HG03045 (cell line): Measurements from ENCODE around the gene FOSL1.
A peak's percentile ranks its signal among the peaks of the same experiment; 100 is the strongest.

Experiments
- ATAC-seq: cut with Tn5 transposase; IDR thresholded peaks from one replicate; pipeline ENCODE4 v1.9.1; 2021; ENCODE audit warnings: mild to moderate bottlenecking, moderate library complexity; ENCODE audit not compliant: unreplicated experiment

Gene FOSL1

GRCh38 chr11:65900125-65900898 is at the start of gene FOSL1:
TSS of gene FOSL1 (minus strand) at chr11:65900388. CDS start at chr11:65900339, 49 bp downstream.
- ATAC-seq: peak; percentile 80

DNA sequence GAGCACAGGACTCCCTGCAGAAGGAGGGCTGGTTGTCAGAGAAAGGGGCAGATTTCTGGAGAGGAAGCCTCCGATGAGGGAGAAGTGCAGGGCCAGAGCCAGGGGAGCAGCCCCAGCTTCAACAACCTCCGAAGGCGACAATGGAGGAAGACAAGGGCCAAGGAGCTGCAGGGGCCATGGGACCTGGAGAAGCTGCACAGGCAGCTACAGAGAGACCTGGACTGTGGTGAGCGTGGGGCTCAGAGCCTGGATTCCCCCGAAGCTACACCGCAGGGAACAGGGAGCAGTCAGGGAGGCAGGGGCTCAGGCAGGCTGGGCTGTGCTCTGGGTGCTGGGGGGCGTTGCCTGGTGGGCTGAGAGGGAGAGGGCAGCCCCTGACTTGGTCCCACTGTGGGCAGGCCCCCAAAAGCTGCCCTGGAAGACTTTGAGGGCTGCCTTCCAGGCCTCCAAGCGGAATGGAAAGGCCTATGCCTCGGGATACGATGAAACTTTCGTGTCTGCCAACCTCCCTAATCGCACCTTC is 47.5 kb upstream of the FOSL1 start:
- ATAC-seq: no peak

- no peak for ATAC-seq
Measured at GRCh38 chr11:65947133-65947532, 46.9 kb upstream of the FOSL1 start.

- no peak for ATAC-seq
Measured at GRCh38 chr11:65946655-65947054, 46.5 kb upstream of the FOSL1 start.

DNA sequence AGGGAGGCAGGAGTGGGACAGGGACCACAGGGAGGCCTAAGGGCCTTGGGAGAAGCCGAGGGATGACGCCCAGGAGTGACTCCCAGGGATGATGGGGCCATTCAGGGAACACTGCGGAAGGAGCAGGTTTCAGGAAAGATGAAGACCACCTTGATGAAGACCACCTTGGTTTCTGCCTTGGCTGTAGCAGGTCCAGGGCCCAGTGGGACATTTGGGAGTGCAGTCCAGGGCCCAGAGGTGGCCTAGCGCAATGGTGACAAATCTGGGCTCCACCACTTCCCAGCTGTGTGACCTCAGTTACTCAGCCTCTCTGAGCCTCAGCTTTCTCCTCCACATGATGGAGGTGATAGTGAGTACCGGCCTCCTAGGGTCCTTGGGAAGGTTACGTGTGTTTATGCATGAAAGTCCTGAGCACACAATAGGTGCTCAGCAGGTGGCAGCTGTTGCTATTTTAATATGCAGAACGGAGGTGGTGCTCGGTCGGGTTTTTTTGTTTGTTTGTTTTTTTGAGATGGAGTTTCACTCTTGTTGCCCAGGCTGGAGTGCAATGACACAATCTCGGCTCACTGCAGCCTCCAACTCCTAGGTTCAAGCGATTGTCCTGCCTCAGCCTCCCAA is 45.9 kb upstream of the FOSL1 start:
- ATAC-seq: no peak

DNA sequence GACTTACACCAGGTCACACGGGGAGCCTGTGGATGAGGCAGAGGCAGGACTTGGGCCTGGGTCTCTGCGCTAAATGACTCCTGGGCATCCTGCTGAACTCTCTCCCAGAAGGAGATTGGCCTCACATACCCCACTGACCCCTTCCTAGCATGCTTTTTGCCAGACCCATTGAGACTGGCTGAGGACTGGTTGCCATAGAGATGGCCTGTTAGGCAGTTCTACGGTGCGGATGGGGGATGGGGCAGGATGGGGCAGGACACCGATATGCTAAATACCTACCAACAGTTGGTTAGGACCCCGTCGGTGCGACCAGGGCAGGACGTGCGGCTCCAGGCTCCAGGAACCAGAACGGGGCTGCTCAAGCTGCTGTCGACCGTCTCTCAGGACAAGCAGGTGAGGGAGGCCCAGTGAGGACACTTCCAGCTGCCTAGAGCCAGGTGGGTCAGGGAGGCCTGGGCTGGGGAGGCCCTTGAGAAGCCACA is 45.3 kb upstream of the FOSL1 start, which contains the start of gene TSGA10IP:
TSS of gene TSGA10IP (plus strand) at position 51 of the 482 bp plus-strand sequence. CDS start at position 247, 196 bp downstream.
- no peak for ATAC-seq

GRCh38 chr11:65944767-65945166 is 44.6 kb upstream of the FOSL1 start:
- ATAC-seq: no peak

DNA sequence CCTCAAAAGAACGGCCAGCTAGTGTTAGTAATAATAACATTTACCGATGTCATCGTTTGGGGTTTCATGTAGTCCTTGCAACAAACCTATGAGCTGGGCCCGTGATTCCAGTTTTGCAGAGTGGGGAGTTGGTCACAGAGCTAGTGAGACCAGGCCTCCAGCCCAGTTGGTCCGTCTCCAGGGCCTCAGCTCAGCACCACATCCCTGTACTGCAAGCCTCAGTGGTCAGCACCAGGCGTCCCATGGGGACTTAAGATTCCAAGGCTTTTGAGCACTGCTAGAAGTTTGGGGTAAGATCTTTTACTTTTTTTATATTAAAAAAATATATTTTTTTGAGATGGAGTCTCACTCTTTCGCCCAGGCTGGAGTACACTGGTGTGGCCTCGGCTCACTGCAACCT is 44.0 kb upstream of the FOSL1 start:
- no peak for ATAC-seq

- ATAC-seq: no peak
Measured at GRCh38 chr11:65942531-65942930, 42.3 kb upstream of the FOSL1 start.

DNA sequence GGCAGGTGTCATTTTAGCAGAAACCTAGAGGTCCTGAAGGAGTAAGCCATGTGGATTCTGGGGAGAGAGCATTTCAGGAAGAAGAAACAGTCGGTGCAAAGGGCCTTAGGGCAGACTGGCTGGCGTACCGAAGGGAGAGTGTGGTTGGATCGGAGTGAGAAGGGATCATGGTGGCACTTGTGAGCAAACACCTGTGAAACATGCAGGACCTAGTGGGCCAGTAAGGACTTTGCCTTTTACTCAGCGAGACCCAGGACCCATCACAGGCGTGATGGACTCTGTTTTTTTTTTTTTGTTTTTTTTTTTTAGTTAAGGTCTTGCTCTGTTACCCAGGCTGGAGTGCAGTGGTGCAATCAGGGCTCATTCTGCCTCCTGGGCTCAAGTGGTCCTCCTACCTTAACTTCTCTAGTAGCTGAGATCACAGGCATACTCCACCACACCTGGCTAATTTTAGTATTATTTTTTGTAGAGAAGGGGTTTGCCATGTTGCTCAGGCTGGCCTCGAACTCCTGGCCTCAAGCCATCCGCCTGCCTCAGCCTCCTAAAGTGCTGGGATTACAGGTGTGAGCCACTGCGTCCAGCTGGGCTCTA is 41.6 kb upstream of the FOSL1 start:
- ATAC-seq: no peak

GRCh38 chr11:65937766-65938165 is 37.6 kb upstream of the FOSL1 start:
- no peak for ATAC-seq

DNA sequence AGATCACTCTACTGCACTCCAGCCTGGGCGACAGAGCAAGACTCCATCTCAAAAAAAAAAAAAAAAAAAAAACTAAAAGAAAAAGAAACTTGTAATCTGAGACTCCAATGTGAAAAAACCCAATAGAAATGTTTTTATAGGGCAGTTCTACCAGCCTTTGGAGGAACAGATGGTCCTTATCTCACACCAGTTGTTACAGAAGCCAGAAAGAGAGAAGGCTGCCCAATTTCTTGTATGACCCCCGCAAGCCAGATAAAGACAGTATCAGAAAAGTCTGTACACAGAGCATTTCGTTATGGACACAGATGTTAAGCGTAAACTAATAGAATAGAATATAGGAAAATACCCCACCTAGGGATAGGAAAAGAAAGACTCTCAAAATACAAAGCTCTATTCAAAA is 33.8 kb upstream of the FOSL1 start:
- ATAC-seq: no peak

DNA sequence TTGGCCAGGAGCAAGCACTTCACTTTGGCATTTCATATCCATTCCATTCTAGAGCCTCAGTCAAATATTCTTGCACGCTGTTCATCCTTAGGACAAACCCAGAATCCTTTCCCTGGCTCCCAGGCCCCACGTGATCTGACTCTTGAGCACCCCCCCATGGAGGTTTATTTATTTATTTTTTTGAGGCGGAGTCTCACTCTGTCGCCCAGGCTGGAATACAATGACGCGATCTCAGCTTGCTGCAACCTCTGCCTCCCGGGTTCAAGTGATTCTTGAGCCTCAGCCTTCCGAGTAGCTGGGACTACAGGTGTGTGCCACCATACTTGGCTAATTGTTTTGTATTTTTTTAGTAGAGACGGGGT is 32.4 kb upstream of the FOSL1 start:
- no peak for ATAC-seq

DNA sequence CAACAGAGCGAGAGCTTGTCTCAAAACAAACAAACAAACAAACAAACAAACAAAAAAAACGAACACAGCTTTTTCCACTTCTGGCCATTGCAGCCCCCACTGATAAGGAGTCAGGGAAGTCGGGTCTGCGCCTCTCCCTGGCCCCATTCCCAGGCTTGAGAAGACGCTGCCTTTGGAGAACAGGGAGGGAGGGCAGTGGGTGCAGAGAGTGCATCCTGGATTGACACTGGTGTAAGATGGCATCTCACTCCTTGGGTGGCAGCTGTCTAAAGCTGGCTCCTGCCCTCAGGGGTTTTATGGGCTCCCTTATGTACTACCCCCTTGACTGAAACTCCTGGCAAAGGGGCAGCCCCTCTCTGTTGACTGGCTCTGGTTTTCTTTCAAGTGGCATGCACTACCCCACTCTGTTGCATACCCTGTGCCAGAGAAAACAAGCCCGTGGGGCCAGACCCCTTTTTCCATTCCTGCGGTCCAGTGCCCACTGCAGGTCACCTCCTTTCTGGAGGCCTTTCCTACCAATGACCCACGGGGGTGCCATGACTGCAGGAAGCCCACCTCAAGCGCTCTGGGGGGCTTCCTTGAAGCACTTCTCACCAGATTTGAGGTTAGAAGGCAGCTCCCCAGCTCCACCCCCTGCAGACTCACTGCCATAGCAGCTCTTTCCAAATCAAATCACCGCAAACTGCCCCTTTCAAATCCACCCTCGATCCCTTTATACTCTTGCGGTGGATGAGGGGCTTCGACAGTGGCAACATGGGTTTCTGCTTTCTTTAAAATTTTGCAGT is 31.8 kb upstream of the FOSL1 start:
- ATAC-seq: no peak

DNA sequence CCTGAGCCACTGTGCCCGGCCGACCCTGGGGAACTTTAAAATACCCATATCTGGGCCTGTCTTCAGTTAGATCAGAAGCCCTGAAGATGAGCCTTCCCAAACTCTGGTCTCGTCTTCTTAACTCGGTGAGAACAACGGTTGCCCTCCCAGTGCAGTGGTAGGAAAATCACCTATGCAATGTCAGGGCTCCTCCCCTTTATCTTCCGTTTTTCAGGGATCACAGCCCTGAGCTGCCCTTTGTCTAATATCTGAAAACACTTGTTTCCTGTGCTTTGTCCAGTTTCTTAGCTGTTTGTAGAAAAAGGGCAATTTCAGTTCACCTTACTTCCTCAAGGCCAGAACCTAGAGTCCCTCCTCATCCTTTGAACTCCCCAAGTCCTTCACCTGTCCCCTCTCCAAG is 28.5 kb upstream of the FOSL1 start:
- no peak for ATAC-seq

- ATAC-seq: peak; percentile 65
Measured at GRCh38 chr11:65927904-65928397, 27.8 kb upstream of the FOSL1 start.

- ATAC-seq: no peak
Measured at GRCh38 chr11:65925397-65925796, 25.2 kb upstream of the FOSL1 start.

DNA sequence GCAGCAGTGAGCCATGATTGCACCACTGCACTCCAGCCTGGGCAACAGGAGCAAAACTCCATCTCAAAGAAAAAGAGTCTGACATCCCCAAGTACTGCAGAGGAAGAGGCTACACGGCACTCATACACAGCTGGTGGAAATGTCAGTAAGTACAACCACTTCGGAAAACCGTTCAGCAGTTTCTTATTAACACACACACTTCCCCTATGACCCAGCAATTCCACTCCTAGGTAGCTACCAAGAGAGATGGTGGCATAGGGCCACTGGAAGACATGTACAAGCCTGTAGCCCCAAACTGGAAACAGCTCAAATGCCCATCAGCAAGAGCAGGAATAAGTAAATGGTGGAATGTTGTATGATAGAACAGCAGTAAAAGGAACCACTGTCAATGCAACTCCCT is 22.4 kb upstream of the FOSL1 start:
- no peak for ATAC-seq

GRCh38 chr11:65921876-65922275 is 21.7 kb upstream of the FOSL1 start:
- no peak for ATAC-seq

- no peak for ATAC-seq
Measured at GRCh38 chr11:65921033-65921555, 20.9 kb upstream of the FOSL1 start.
